Measurements from ENCODE around the gene SPACA6. TPM values are rescaled to one million over a fixed set of nuclear protein-coding genes. Genes with fewer than 3 reads are reported as not detected.
A peak's percentile ranks its signal among the peaks of the same experiment; 100 is the strongest.

The SPACA6 gene
- total and polyA plus RNA-seq, 9 of the 15 experiments (the other 6 are each of a cell fraction or from before 2014, with no cell fraction given), result 1.3 to 17.3 (median 6.2) TPM

GRCh38 chr19:51694318-51695085 is 1.4 kb downstream of the SPACA6 start (continued):
- TF ChIP-seq E2F8 (IDR thresholded peaks at IDR 0.05; ENCODE audit: low read depth, partially characterized antibody), result no peak
- TF ChIP-seq SMARCB1 (IDR thresholded peaks at IDR 0.05; ENCODE audit: insufficient read length, low read depth), result no peak
- TF ChIP-seq REST (IDR thresholded peaks at IDR 0.05; ENCODE audit: borderline replicate concordance), result no peak
- TF ChIP-seq REST (CRISPR knock-in tag; IDR thresholded peaks at IDR 0.05; ENCODE audit: low read depth), result no peak
- no peak for TF ChIP-seq ATF6 (CRISPR knock-in tag; IDR thresholded peaks at IDR 0.05)
- TF ChIP-seq ADNP (tag; IDR thresholded peaks at IDR 0.05), result peak; percentile 61; the same call in 1 of the 2 replicates
